HG03442 (cell line): ENCODE measurements around the gene DEAF1.

ENCODE experiments used
- ATAC-seq: cut with Tn5 transposase; IDR thresholded peaks from one replicate; pipeline ENCODE4 v1.9.1; 2021; ENCODE audit warnings: mild to moderate bottlenecking, moderate library complexity; ENCODE audit not compliant: unreplicated experiment

DEAF1 gene

GRCh38 chr11:625636-626268 lies 69.3 kb downstream of the DEAF1 start:
- no peak for ATAC-seq

DNA sequence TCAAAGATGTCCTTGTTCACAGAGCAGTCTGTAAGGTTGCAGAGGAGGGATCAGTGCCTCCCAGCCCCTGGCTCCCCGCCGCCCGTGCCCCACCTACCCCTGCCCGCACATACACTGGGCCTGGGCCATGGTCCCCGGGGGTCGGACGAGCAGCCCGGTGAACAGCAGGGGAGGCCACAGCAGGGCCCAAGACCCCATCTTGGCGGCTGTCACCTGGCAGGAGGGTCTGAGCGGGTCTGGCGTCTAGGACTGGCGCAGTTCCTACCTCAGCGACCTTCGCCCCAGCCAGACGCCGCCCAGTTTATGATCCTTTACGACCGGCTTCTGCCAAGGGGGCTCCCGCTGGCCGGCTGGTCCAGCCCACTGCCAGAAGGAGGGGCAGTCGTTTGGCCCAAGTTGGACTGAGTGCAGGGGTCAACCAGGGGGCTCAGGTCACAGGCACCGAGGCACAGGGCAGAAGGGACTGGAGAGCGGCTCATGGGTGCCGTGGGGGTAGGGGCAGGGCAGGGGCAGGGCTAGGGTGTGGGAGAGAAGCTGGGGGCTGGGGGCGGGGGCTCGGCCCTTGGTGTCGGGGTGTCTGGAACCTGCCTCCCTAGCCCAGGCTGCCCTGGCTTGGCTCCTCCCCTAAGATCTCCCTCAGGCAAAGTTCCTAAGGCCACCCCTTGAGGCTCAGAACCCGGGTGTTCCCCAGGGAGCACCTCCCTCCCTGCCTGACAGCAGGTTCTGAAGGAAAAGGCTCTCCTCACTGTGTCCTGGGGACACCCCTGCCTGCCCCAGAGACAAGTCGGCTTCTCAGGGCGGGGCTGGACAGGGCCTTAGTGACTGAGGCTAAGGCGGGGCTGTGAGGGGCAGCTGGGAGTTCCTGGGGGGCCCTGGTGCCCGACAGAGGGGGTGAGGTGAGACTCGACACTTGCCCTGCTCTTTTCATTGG lies 70.1 kb downstream of the DEAF1 start, which contains the start of gene CDHR5:
CDHR5 (minus strand) TSS at position 251 of the 931 bp plus-strand sequence; CDS start at position 198, 53 bp downstream.
- ATAC-seq = no peak

GRCh38 chr11:623999-624704 lies 70.9 kb downstream of the DEAF1 start:
- ATAC-seq = no peak

GRCh38 chr11:623349-623869 lies 71.6 kb downstream of the DEAF1 start:
- ATAC-seq = no peak

DNA sequence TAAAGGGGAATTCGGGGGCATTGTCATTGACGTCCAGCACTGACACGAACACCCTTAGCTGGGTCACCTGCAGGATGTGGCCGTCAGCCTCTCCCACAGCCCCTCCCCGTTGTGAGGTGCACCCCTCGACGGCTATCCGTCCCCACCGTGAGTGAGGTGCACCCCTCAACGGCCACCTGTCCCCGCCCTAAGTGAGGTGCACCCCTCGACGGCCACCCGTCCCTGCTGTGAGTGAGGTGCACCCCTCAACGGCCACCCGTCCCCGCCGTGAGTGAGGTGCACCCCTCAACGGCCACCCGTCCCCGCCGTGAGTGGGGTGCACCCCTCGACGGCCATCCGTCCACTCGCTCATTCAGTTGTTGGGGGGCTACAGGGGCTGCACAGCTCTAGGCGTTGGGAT lies 73.2 kb downstream of the DEAF1 start:
- no peak for ATAC-seq

DNA sequence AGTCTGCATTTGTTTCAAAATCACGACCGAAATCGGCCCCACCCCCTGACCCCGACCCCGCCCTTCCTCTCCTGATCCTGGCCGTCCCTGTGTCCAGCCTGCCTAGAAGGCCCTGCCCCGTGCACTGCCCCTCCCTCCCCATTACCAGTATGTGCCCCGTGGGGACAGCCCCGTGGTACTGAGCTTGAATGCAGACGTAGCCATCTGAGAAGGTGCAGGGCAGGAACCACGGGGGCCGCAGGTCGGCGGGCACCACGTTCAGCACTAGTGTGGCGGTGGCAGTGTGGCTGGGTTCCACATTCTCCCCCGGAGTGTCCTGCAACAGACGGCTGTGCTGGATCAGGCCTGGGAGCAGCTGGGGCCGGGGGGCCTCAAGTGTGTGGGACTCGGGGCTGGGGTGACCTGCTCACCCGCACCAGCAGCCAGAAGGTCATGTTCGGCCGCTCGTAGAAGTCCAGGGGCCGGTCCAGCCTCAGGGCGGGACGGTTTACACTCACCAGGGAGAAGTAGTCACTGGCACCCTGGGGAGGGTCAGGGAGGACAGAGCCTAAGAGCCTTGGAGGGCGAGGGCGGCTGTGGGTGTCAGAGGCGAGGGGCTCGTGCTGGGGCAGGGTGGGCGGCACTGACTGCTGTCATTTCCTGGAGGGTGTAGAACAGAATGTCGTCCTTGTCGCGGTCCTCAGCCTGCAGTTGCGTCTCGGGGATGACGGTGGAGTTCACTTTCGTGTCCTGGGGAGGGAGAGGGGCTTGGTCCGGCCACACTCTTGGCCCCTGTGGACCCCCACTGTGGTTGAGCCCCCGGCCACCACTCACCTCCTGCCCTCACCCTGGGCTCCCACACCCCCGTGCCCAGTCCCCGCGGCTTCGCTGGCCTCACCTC lies 73.8 kb downstream of the DEAF1 start:
- no peak for ATAC-seq

- no peak for ATAC-seq
Observed at GRCh38 chr11:620201-620600, 74.8 kb downstream of the DEAF1 start.

- no peak for ATAC-seq
Observed at GRCh38 chr11:619628-620050, 75.4 kb downstream of the DEAF1 start.

DNA sequence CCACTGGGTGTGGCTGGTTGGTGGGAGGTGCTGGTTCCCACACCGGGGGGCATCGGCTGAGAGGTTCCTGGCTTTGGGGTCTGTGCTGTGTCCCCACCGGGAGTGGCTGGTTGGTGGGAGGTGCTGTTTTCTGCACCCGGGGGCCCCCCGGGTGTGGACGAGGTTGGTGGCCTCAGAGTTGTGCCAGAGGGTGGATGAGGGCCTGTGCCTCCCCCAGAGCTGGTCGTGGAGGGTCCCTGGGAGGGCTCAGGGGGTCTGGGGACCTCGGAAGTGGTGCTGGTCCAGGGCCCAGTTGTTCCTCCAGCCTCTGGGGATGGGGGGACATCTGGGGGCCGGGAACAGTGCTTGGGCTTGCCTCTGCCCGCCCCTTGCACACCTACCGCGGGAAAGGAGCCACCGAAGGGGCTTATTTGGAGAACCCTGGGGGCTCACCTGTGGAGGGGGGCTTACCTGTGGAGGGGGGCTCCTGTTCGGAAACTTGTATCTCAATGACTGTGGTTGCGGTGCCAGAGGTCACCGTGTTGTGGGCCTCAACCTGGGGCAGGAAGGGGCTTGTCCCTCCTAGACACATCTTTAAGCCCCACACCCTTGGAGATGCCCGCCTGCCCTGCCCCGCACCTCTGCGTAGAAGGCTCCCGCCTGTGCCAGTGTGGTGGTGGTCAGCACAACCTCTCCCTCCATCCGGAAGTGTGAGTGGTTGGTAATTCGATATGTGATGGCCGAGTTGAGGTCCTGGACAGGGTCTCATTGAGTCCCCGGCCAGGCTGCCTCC lies 76.0 kb downstream of the DEAF1 start:
- ATAC-seq = no peak

DNA sequence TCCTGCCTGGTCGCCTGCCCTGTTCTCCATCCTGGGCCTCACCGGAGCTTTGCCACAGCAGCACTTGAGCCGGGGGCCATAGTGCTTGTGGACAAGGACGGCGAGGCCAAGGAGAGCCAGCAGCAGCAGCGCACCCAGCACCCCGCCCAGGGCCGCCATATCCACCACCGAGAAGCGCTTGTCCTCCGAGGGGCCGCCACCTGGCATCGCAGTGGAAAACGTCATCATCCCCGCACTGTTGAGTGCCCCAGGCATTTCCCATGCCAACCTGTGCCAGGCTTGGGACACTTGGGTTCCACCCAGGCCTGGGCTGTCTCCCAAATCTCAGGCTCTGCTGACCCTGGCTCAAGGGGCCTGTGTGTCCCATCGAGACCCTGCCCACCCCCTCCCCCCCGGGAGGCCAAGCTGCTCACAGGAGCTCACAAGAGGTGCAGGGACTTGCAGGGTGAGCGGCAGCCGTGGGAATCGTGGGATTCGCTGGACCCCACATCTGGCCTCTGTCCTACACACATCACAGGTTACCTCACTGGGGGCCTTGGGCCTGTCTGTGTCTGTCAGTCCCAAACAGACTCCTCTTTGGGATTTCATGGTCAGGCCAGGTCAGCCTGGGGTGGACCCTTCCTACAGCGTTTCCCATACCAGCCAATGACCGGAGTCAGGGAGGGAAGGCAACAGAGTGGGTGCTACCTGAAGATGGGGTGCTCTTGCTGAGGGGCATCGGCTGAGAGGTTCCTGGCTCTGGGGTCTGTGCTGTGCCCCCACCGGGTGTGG lies 76.9 kb downstream of the DEAF1 start:
- no peak for ATAC-seq

DNA sequence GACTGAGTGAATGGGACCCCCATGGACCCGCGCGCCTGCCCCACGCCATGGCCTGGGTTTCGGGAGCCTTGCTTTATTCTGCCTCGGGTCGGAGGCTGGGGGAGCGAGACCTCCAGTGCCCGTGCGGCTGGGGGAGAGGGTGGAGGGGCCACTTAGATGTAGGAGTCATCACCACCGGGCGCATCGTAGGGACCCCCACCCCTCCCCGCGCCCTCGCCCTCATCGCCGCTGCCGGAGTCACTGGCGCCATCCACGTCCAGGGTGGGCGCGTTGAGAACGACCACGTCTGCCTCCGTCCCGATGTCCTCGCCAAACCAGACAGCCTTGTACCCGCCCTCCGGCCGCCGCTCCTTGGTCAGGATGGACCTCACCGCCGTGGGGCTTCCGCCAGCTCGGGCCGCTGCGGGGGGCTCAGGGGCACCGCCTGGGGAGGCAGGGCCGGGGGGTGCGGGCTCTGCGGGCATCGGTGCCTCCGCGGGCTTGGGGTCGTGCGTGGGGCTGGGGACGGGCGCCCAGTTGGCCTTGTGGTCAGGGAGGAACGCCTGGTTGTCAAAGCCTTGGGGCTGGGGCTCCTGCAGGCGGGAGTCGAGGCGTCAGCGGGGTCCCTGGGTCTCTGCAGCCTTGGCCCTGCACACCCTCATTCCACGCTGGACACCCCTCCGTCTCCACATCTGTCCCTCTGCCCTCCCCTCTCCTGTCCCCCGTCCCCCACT lies 77.7 kb downstream of the DEAF1 start:
- ATAC-seq = no peak

GRCh38 chr11:616320-617198 lies 78.5 kb downstream of the DEAF1 start:
- no peak for ATAC-seq

DNA sequence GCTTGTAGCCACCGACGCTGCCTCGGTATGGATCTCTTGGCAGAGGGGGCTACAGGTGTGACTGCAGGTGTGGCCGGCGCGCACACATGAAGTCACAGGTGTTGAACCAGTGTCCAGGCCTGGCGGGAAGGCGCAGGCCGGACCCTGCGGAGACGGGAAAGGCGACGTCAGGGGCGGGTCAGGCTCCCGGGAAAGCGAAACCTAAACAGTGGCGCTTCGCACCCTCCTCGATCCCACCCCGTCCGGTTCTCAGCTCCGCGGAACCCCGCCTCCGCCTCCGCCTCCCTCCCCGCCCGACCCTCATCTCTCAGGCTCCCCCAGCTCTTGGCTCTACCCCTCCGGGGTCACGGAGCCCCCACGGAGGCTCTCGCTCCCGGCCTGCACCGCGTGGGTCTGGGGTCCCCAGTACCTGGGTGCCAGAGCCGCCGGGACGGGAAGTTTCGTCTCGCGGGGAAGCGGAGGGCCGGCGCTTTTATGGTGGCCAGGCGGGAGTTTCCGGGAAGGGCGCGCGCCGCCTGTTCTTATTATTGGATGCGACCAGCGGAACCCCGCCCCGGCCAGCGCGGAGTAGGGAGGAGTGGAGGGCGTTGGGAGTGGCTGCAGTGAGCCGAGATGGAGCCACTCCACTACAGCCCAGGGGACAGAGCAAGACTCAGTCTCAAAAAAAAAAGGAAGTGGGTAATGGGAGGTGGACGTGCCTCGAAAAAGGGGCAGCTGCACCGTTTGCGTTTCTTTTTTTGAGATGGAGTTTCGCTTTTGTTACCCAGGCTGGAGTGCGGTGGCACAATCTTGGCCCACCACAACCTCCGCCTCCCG lies 79.3 kb downstream of the DEAF1 start, which contains the start of gene IRF7:
IRF7 (minus strand) TSS at position 447 of the 816 bp plus-strand sequence. CDS start 586 bp downstream, outside the sequence.
- ATAC-seq = peak; percentile 75

GRCh38 chr11:614623-615503 lies 80.2 kb downstream of the DEAF1 start:
- ATAC-seq = no peak

DNA sequence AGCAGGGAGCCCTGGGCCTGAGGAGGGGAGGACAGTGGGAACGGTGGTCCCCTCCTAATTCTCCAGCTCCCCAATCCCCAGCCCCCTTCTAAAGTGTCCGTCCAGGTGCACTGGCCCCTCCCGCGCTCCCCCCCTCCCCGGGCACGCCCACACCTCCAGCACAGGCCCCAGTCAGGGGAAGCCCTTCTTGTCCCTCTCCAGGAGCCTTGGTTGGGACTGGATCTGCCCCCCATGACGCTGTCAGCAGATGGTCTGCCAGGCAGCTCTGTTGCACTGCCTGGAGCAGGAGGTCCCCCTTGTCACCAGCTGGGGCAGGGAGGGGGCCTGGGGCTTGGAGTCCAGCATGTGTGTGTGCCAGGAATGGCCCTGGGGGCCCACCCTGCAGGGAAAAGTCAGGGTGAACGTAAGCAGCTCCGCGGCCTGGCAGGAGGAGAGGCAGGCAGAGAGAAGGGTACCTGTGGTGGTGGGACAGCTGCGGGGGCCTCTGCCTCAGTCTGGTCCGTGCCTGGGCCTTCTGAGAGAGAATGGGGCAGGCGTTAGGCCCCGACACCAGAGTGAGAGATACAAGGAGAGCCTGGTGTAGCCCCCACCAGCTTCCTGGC lies 80.9 kb downstream of the DEAF1 start:
- no peak for ATAC-seq
